Renal cortical epithelial cell (primary cell): Measurements from ENCODE around the gene GPR89B. TPM values are rescaled to one million over a fixed set of nuclear protein-coding genes. Genes with fewer than 3 reads are reported as not detected.
A peak's percentile ranks its signal among the peaks of the same experiment; 100 is the strongest.
"Not testable (repeated sequence)": the region's sequence is repeated elsewhere in the genome, so short reads cannot be mapped to it uniquely, and the experiment has no call there.

ENCODE experiments used
- DNase-seq: peaks from one replicate; pipeline ENCODE4 v3.0.0-alpha.2; 2011; ENCODE audit warnings: low read depth
- total RNA-seq: library from RNA; depleted of rRNA; stranded (reverse); fragments of >200 nt; gene quantifications from 2 replicates; pipeline ENCODE4 v1.2.3, GENCODE V29; 2014

Gene GPR89B
- total RNA-seq, 1 donor from 2014 or later: 18.1 TPM

GRCh38 chr1:148032690-148033089 is 104.5 kb downstream of the GPR89B start:
- not testable (repeated sequence) for DNase-seq

GRCh38 chr1:148033147-148033546 is 104.9 kb downstream of the GPR89B start:
- DNase-seq: not testable (repeated sequence)

- DNase-seq: not testable (repeated sequence)
Measured at GRCh38 chr1:148037850-148038461, 109.7 kb downstream of the GPR89B start.

GRCh38 chr1:148038462-148039333 is 110.5 kb downstream of the GPR89B start:
- peak; percentile 96 for DNase-seq

Other genes with a start within 250 kb of the GPR89B start
- gene GJA5, start 167.8 kb upstream of the GPR89B start, total RNA-seq: 0.10 and 0.87 TPM in 2 replicates
- gene GJA8, start 25.6 kb upstream of the GPR89B start, total RNA-seq: not detected in 2 replicates
- gene NBPF11, start 223.9 kb downstream of the GPR89B start, total RNA-seq: 3.0 and 9.3 TPM in 2 replicates